HEK293 (cell line): ENCODE results near the gene BRI3.

ENCODE experiments used
- SCRT2 ChIP-seq: fragments of 450-650 bp; formaldehyde crosslinking; IDR thresholded peaks from 2 replicates; pipeline ENCODE4 v1.5.1; 2016; ENCODE audit warnings: missing biosample characterization, missing genetic modification characterization
- SP7 ChIP-seq: fragments of 450-650 bp; formaldehyde crosslinking; IDR thresholded peaks from 2 replicates; pipeline ENCODE4 v1.5.1; 2016; ENCODE audit warnings: missing biosample characterization, missing genetic modification characterization
- YY1 ChIP-seq: fragments of 450-650 bp; formaldehyde crosslinking; IDR thresholded peaks from 2 replicates; pipeline ENCODE4 v1.5.1; 2018; ENCODE audit warnings: missing biosample characterization, missing genetic modification characterization
- ZBTB17 ChIP-seq: fragments of 450-650 bp; formaldehyde crosslinking; IDR thresholded peaks from 2 replicates; pipeline ENCODE4 v1.5.1; 2016; ENCODE audit warnings: missing biosample characterization, missing genetic modification characterization
- ZBTB21 ChIP-seq: fragments of 450-650 bp; formaldehyde crosslinking; IDR thresholded peaks from 2 replicates; pipeline ENCODE4 v1.5.1; 2017; ENCODE audit warnings: missing biosample characterization, missing genetic modification characterization
- ZBTB7A ChIP-seq: fragments of 450-650 bp; formaldehyde crosslinking; IDR thresholded peaks from 2 replicates; pipeline ENCODE4 v1.5.1; 2016; ENCODE audit warnings: low read depth, missing biosample characterization, missing genetic modification characterization
- ZFHX2 ChIP-seq: fragments of 450-650 bp; formaldehyde crosslinking; conservative IDR thresholded peaks from 2 replicates; pipeline ENCODE4 v1.5.1; 2016; ENCODE audit warnings: missing biosample characterization, missing genetic modification characterization
- ZFP41 ChIP-seq: fragments of 450-650 bp; formaldehyde crosslinking; IDR thresholded peaks from 2 replicates; pipeline ENCODE4 v1.5.1; 2016; ENCODE audit warnings: missing biosample characterization, missing genetic modification characterization, borderline replicate concordance
- ZNF132 ChIP-seq: fragments of 450-650 bp; formaldehyde crosslinking; IDR thresholded peaks from 2 replicates; pipeline ENCODE4 v1.5.1; 2017; ENCODE audit warnings: missing biosample characterization, missing genetic modification characterization, borderline replicate concordance
- ZNF155 ChIP-seq: fragments of 450-650 bp; formaldehyde crosslinking; IDR thresholded peaks from 2 replicates; pipeline ENCODE4 v1.5.1; 2016; ENCODE audit warnings: missing biosample characterization, missing genetic modification characterization
- ZNF16 ChIP-seq: fragments of 450-650 bp; formaldehyde crosslinking; IDR thresholded peaks from 2 replicates; pipeline ENCODE4 v1.5.1; 2016; ENCODE audit warnings: low read depth, missing biosample characterization, missing genetic modification characterization
- ZNF174 ChIP-seq: fragments of 450-650 bp; formaldehyde crosslinking; IDR thresholded peaks from 2 replicates; pipeline ENCODE4 v1.5.0; 2017; ENCODE audit warnings: missing biosample characterization, mild to moderate bottlenecking, missing genetic modification characterization
- ZNF239 ChIP-seq: fragments of 450-650 bp; formaldehyde crosslinking; IDR thresholded peaks from 2 replicates; pipeline ENCODE4 v1.5.1; 2016; ENCODE audit warnings: missing biosample characterization, missing genetic modification characterization
- ZNF341 ChIP-seq: fragments of 450-650 bp; formaldehyde crosslinking; IDR thresholded peaks from 2 replicates; pipeline ENCODE4; 2016; ENCODE audit warnings: low read depth, missing biosample characterization, missing genetic modification characterization
- ZNF48 ChIP-seq: fragments of 450-650 bp; formaldehyde crosslinking; IDR thresholded peaks from 2 replicates; pipeline ENCODE4 v1.5.1; 2016; ENCODE audit warnings: missing biosample characterization, missing genetic modification characterization
- ZNF585B ChIP-seq: fragments of 450-650 bp; formaldehyde crosslinking; IDR thresholded peaks from 2 replicates; pipeline ENCODE4 v1.5.1; 2016; ENCODE audit warnings: missing biosample characterization, missing genetic modification characterization
- ZNF621 ChIP-seq: fragments of 450-650 bp; formaldehyde crosslinking; IDR thresholded peaks from 2 replicates; pipeline ENCODE4 v1.5.1; 2017; ENCODE audit warnings: missing biosample characterization, missing genetic modification characterization
- ZNF707 ChIP-seq: fragments of 450-650 bp; formaldehyde crosslinking; IDR thresholded peaks from 2 replicates; pipeline ENCODE4 v1.5.1; 2016; ENCODE audit warnings: missing biosample characterization, missing genetic modification characterization
- ZNF776 ChIP-seq: fragments of 450-650 bp; formaldehyde crosslinking; IDR thresholded peaks from 2 replicates; pipeline ENCODE4 v1.5.0; 2017; ENCODE audit warnings: missing biosample characterization, missing genetic modification characterization, borderline replicate concordance
- ZNF777 ChIP-seq: fragments of 450-650 bp; formaldehyde crosslinking; IDR thresholded peaks from 2 replicates; pipeline ENCODE4 v1.5.1; 2017; ENCODE audit warnings: missing biosample characterization, missing genetic modification characterization, borderline replicate concordance
- ZNF791 ChIP-seq: fragments of 450-650 bp; formaldehyde crosslinking; IDR thresholded peaks from 2 replicates; pipeline ENCODE4 v1.5.1; 2016; ENCODE audit warnings: missing biosample characterization, missing genetic modification characterization
- ZNF843 ChIP-seq: fragments of 450-650 bp; formaldehyde crosslinking; IDR thresholded peaks from 2 replicates; pipeline ENCODE4 v1.5.1; 2016; ENCODE audit warnings: missing biosample characterization, missing genetic modification characterization
- ZXDB ChIP-seq: fragments of 450-650 bp; formaldehyde crosslinking; IDR thresholded peaks from 2 replicates; pipeline ENCODE4 v1.5.1; 2016; ENCODE audit warnings: missing biosample characterization, missing genetic modification characterization
- TF ChIP-seq, protein P1 (sequence below): fragments of 450-650 bp; formaldehyde crosslinking; IDR thresholded peaks from 2 replicates; pipeline ENCODE4 v1.5.1; 2016; ENCODE audit warnings: missing biosample characterization, missing genetic modification characterization
- TF ChIP-seq, protein P2 (sequence below): fragments of 450-650 bp; formaldehyde crosslinking; IDR thresholded peaks from 2 replicates; pipeline ENCODE4 v1.5.1; 2016; ENCODE audit warnings: missing biosample characterization, missing genetic modification characterization
- TF ChIP-seq, protein P3 (sequence below): fragments of 450-650 bp; formaldehyde crosslinking; IDR thresholded peaks from 2 replicates; pipeline ENCODE4 v1.5.1; 2017; ENCODE audit warnings: missing biosample characterization, missing genetic modification characterization
- TF ChIP-seq, protein P4 (sequence below): fragments of 450-650 bp; formaldehyde crosslinking; IDR thresholded peaks from 2 replicates; pipeline ENCODE4 v1.5.1; 2016; ENCODE audit warnings: missing biosample characterization, missing genetic modification characterization, low read depth
- TF ChIP-seq, protein P5 (sequence below): fragments of 450-650 bp; formaldehyde crosslinking; IDR thresholded peaks from 2 replicates; pipeline ENCODE4 v1.5.1; 2016; ENCODE audit warnings: missing biosample characterization, missing genetic modification characterization
- TF ChIP-seq, protein P6 (sequence below): fragments of 450-650 bp; formaldehyde crosslinking; IDR thresholded peaks from 2 replicates; pipeline ENCODE4; 2016; ENCODE audit warnings: missing biosample characterization, missing genetic modification characterization
- TF ChIP-seq, protein P7 (sequence below): fragments of 450-650 bp; formaldehyde crosslinking; IDR thresholded peaks from 2 replicates; pipeline ENCODE4 v1.5.1; 2016; ENCODE audit warnings: missing biosample characterization, missing genetic modification characterization

BRI3 gene

DNA sequence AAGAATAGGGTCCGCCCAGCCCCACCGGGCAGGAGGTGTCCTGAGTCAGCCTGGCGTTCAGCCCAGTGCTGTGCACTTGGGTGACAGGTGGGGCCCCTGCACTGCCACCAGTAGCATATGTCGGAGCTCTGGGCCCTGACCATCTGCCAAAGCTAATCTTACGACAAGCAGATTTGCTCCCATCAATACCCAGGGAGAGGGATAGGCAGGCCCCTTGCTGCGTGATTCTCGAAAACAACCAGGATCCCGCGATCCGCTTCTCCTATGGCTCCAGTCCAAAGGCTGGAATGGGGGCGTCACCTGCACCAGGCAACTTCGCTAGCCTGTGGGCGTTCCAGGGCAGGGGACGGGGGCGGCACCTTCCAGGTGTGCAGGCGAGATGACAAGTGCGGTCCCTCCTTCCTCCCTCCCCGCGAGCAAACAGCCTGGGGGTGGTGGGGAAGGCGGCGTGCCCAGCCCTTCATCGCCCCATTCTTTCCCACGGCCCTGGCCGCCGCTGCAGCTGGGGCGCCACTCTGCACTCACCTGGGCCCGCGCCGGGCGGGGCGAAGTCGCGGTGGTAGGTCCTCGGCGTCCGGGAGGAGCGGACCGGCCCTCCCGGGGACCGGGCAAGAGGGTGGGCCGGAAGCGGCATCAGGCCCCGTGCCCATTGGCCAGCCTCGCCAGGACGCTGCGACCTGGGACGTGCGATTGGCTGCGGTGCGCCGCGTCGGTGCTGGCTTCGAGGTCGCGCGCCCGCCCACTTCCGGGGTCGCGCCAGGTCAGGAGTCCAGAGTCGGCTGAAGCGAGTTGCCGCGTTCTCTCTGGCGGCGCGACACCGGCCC, 29.7 kb upstream of the BRI3 start, which contains the start of gene TECPR1 (continued):
- peak; percentile 77 for TF ChIP-seq ZBTB17 (tag by site-specific recombination)
- peak; percentile 63 for TF ChIP-seq ZNF341 (tag by site-specific recombination)
- TF ChIP-seq ZNF16, result no peak
- TF ChIP-seq ZNF776, result no peak
- TF ChIP-seq ZBTB21 (tag by site-specific recombination), result no peak; the same call in 1 of the 2 replicates
- no peak for TF ChIP-seq ZNF174 (tag by site-specific recombination)
- no peak for TF ChIP-seq ZNF791 (tag by site-specific recombination)
- TF ChIP-seq ZNF132, result no peak
- TF ChIP-seq ZNF585B, result no peak
- TF ChIP-seq, protein P1, sequence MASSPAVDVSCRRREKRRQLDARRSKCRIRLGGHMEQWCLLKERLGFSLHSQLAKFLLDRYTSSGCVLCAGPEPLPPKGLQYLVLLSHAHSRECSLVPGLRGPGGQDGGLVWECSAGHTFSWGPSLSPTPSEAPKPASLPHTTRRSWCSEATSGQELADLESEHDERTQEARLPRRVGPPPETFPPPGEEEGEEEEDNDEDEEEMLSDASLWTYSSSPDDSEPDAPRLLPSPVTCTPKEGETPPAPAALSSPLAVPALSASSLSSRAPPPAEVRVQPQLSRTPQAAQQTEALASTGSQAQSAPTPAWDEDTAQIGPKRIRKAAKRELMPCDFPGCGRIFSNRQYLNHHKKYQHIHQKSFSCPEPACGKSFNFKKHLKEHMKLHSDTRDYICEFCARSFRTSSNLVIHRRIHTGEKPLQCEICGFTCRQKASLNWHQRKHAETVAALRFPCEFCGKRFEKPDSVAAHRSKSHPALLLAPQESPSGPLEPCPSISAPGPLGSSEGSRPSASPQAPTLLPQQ, result peak; percentile 81
- TF ChIP-seq ZFP41 (tag by site-specific recombination), result no peak
- peak; percentile 75 for TF ChIP-seq ZFHX2 (tag by site-specific recombination)
- TF ChIP-seq, protein P2, sequence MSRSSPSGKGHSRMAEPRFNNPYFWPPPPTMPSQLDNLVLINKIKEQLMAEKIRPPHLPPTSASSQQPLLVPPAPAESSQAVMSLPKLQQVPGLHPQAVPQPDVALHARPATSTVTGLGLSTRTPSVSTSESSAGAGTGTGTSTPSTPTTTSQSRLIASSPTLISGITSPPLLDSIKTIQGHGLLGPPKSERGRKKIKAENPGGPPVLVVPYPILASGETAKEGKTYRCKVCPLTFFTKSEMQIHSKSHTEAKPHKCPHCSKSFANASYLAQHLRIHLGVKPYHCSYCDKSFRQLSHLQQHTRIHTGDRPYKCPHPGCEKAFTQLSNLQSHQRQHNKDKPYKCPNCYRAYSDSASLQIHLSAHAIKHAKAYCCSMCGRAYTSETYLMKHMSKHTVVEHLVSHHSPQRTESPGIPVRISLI (tag by site-specific recombination), result no peak
- TF ChIP-seq ZNF843 (tag by site-specific recombination), result 0 out of 2 replicates have a peak, but pooled peaks have one; percentile 27
- TF ChIP-seq, protein P3, sequence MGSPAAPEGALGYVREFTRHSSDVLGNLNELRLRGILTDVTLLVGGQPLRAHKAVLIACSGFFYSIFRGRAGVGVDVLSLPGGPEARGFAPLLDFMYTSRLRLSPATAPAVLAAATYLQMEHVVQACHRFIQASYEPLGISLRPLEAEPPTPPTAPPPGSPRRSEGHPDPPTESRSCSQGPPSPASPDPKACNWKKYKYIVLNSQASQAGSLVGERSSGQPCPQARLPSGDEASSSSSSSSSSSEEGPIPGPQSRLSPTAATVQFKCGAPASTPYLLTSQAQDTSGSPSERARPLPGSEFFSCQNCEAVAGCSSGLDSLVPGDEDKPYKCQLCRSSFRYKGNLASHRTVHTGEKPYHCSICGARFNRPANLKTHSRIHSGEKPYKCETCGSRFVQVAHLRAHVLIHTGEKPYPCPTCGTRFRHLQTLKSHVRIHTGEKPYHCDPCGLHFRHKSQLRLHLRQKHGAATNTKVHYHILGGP (tag by site-specific recombination), result no peak
- TF ChIP-seq ZNF707 (tag by site-specific recombination), result no peak
- peak; percentile 57; the same call in 1 of the 2 replicates for TF ChIP-seq SP7 (tag by site-specific recombination)
- TF ChIP-seq SCRT2 (tag by site-specific recombination), result peak; percentile 80
- no peak for TF ChIP-seq ZNF155 (tag by site-specific recombination)
- TF ChIP-seq, protein P4, sequence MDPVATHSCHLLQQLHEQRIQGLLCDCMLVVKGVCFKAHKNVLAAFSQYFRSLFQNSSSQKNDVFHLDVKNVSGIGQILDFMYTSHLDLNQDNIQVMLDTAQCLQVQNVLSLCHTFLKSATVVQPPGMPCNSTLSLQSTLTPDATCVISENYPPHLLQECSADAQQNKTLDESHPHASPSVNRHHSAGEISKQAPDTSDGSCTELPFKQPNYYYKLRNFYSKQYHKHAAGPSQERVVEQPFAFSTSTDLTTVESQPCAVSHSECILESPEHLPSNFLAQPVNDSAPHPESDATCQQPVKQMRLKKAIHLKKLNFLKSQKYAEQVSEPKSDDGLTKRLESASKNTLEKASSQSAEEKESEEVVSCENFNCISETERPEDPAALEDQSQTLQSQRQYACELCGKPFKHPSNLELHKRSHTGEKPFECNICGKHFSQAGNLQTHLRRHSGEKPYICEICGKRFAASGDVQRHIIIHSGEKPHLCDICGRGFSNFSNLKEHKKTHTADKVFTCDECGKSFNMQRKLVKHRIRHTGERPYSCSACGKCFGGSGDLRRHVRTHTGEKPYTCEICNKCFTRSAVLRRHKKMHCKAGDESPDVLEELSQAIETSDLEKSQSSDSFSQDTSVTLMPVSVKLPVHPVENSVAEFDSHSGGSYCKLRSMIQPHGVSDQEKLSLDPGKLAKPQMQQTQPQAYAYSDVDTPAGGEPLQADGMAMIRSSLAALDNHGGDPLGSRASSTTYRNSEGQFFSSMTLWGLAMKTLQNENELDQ (tag by site-specific recombination), result no peak
- peak; percentile 35; the same call in 1 of the 2 replicates for TF ChIP-seq ZXDB (tag by site-specific recombination)
- TF ChIP-seq, protein P5, sequence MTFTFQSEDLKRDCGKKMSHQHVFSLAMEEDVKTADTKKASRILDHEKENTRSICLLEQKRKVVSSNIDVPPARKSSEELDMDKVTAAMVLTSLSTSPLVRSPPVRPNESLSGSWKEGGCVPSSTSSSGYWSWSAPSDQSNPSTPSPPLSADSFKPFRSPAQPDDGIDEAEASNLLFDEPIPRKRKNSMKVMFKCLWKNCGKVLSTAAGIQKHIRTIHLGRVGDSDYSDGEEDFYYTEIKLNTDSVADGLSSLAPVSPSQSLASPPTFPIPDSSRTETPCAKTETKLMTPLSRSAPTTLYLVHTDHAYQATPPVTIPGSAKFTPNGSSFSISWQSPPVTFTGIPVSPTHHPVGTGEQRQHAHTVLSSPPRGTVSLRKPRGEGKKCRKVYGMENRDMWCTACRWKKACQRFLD (tag by site-specific recombination), result no peak
- TF ChIP-seq, protein P6, sequence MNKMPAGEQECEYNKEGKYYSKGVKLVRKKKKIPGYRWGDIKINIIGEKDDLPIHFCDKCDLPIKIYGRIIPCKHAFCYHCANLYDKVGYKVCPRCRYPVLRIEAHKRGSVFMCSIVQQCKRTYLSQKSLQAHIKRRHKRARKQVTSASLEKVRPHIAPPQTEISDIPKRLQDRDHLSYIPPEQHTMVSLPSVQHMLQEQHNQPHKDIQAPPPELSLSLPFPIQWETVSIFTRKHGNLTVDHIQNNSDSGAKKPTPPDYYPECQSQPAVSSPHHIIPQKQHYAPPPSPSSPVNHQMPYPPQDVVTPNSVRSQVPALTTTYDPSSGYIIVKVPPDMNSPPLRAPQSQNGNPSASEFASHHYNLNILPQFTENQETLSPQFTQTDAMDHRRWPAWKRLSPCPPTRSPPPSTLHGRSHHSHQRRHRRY, result no peak
- TF ChIP-seq ZNF621 (tag by site-specific recombination), result no peak
- no peak for TF ChIP-seq ZBTB7A (tag by site-specific recombination)
- no peak for TF ChIP-seq YY1 (tag by site-specific recombination)
- TF ChIP-seq ZNF48 (tag by site-specific recombination), result no peak
- TF ChIP-seq, protein P7, sequence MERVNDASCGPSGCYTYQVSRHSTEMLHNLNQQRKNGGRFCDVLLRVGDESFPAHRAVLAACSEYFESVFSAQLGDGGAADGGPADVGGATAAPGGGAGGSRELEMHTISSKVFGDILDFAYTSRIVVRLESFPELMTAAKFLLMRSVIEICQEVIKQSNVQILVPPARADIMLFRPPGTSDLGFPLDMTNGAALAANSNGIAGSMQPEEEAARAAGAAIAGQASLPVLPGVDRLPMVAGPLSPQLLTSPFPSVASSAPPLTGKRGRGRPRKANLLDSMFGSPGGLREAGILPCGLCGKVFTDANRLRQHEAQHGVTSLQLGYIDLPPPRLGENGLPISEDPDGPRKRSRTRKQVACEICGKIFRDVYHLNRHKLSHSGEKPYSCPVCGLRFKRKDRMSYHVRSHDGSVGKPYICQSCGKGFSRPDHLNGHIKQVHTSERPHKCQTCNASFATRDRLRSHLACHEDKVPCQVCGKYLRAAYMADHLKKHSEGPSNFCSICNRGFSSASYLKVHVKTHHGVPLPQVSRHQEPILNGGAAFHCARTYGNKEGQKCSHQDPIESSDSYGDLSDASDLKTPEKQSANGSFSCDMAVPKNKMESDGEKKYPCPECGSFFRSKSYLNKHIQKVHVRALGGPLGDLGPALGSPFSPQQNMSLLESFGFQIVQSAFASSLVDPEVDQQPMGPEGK, result peak; percentile 90
- TF ChIP-seq ZNF777 (tag by site-specific recombination), result no peak
- TF ChIP-seq ZNF239 (tag by site-specific recombination), result no peak
